Dendritic cell treated with granulocyte-macrophage colony-stimulating factor and Interleukin-4, amounts not matched to agents 40 ng/mL and 50 ng/mL, for 4 days (primary cell): ENCODE data around the gene KCNMA1.

Experiments used
- H3K27ac Mint-ChIP-seq: one replicate; pipeline ENCODE4 v1.8.0; 2022; ENCODE audit warnings: mild to moderate bottlenecking, mixed read lengths
- H3K27me3 Mint-ChIP-seq: one replicate; pipeline ENCODE4 v1.8.0; 2022; ENCODE audit warnings: mild to moderate bottlenecking, mixed read lengths
- H3K36me3 Mint-ChIP-seq: one replicate; pipeline ENCODE4 v1.8.0; 2022; ENCODE audit warnings: low read depth, mixed read lengths
- H3K4me1 Mint-ChIP-seq: one replicate; pipeline ENCODE4 v1.8.0; 2022; ENCODE audit warnings: low read depth, mixed read lengths
- H3K4me3 Mint-ChIP-seq: one replicate; pipeline ENCODE4 v1.8.0; 2022; ENCODE audit warnings: mild to moderate bottlenecking, moderate library complexity, mixed read lengths
- H3K9me3 Mint-ChIP-seq: one replicate; pipeline ENCODE4 v1.8.0; 2022; ENCODE audit warnings: mixed read lengths
- intact Hi-C: fragments of 100-400 bp; cut with micrococcal nuclease; formaldehyde crosslinking; loops from one replicate; pipeline ENCODE4 v1.15.0; 2022

KCNMA1 gene

GRCh38 chr10:77191324-77192049, 446.1 kb downstream of the KCNMA1 start:
- Mint-ChIP-seq H3K4me3 (no peak overlapping the region), H3K4me1 (no peaks in the 10 kb centered on the region), H3K27me3 (peaks cover 2% of the 10 kb centered on the region), H3K27ac (no peak overlapping the region), H3K36me3 (no peaks in the 10 kb centered on the region), H3K9me3 (no peaks in the 10 kb centered on the region)
- intact Hi-C loops: no loop called here

GRCh38 chr10:77190291-77190690, 447.3 kb downstream of the KCNMA1 start:
- intact Hi-C loops: no loop called here
- peaks cover 2% of the 10 kb centered on the region for H3K27me3 Mint-ChIP-seq
- H3K9me3 Mint-ChIP-seq: no peaks in the 10 kb centered on the region
- no peaks in the 10 kb centered on the region for H3K4me1 Mint-ChIP-seq
- no peak overlapping the region for H3K4me3 Mint-ChIP-seq
- H3K36me3 Mint-ChIP-seq: no peaks in the 10 kb centered on the region
- no peak overlapping the region for H3K27ac Mint-ChIP-seq

GRCh38 chr10:77189520-77189919, 448.1 kb downstream of the KCNMA1 start:
- H3K9me3 Mint-ChIP-seq: no peaks in the 10 kb centered on the region
- H3K27ac Mint-ChIP-seq: no peak overlapping the region
- peaks cover 2% of the 10 kb centered on the region for H3K27me3 Mint-ChIP-seq
- no peaks in the 10 kb centered on the region for H3K36me3 Mint-ChIP-seq
- H3K4me1 Mint-ChIP-seq: no peaks in the 10 kb centered on the region
- intact Hi-C loops: no loop called here
- H3K4me3 Mint-ChIP-seq: no peak overlapping the region

- H3K27me3 Mint-ChIP-seq: peaks cover 2% of the 10 kb centered on the region
These were observed 448.5 kb downstream of the KCNMA1 start for GRCh38 chr10:77189075-77189474.

GRCh38 chr10:77188521-77188920, 449.1 kb downstream of the KCNMA1 start:
- Mint-ChIP-seq H3K4me1 (no peaks in the 10 kb centered on the region), H3K36me3 (no peaks in the 10 kb centered on the region), H3K27ac (no peak overlapping the region), H3K9me3 (no peaks in the 10 kb centered on the region), H3K27me3 (peaks cover 2% of the 10 kb centered on the region), H3K4me3 (no peak overlapping the region)
- intact Hi-C loops: no loop called here

More at GRCh38 chr10:77189075-77189474, 448.5 kb downstream of the KCNMA1 start:
- no peak overlapping the region for H3K4me3 Mint-ChIP-seq
- no peak overlapping the region for H3K27ac Mint-ChIP-seq
- no peaks in the 10 kb centered on the region for H3K36me3 Mint-ChIP-seq
- no peaks in the 10 kb centered on the region for H3K4me1 Mint-ChIP-seq
- H3K9me3 Mint-ChIP-seq: no peaks in the 10 kb centered on the region
- intact Hi-C loops: no loop called here

GRCh38 chr10:77188000-77188395, 449.6 kb downstream of the KCNMA1 start:
- no peaks in the 10 kb centered on the region for H3K9me3 Mint-ChIP-seq
- intact Hi-C loops: no loop called here

GRCh38 chr10:77187376-77187999, 450.1 kb downstream of the KCNMA1 start:
- H3K36me3 Mint-ChIP-seq: no peaks in the 10 kb centered on the region

More at GRCh38 chr10:77188000-77188395, 449.6 kb downstream of the KCNMA1 start:
- no peaks in the 10 kb centered on the region for H3K4me1 Mint-ChIP-seq
- no peak overlapping the region for H3K4me3 Mint-ChIP-seq
- no peak overlapping the region for H3K27ac Mint-ChIP-seq
- no peaks in the 10 kb centered on the region for H3K36me3 Mint-ChIP-seq
- H3K27me3 Mint-ChIP-seq: peaks cover 2% of the 10 kb centered on the region

GRCh38 chr10:77186936-77187335, 450.7 kb downstream of the KCNMA1 start:
- intact Hi-C loops: no loop called here
- H3K4me1 Mint-ChIP-seq: no peaks in the 10 kb centered on the region
- H3K9me3 Mint-ChIP-seq: no peaks in the 10 kb centered on the region
- H3K36me3 Mint-ChIP-seq: no peaks in the 10 kb centered on the region
- peaks cover 2% of the 10 kb centered on the region for H3K27me3 Mint-ChIP-seq
- H3K27ac Mint-ChIP-seq: no peak overlapping the region
- no peak overlapping the region for H3K4me3 Mint-ChIP-seq

More at GRCh38 chr10:77187376-77187999, 450.1 kb downstream of the KCNMA1 start:
- no peaks in the 10 kb centered on the region for H3K4me1 Mint-ChIP-seq
- H3K27ac Mint-ChIP-seq: no peak overlapping the region
- H3K4me3 Mint-ChIP-seq: no peak overlapping the region
- intact Hi-C loops: no loop called here
- no peaks in the 10 kb centered on the region for H3K9me3 Mint-ChIP-seq
- peaks cover 2% of the 10 kb centered on the region for H3K27me3 Mint-ChIP-seq

GRCh38 chr10:77185696-77186095, 451.9 kb downstream of the KCNMA1 start:
- Mint-ChIP-seq H3K27ac (no peak overlapping the region), H3K27me3 (peaks cover 2% of the 10 kb centered on the region), H3K36me3 (no peaks in the 10 kb centered on the region), H3K4me3 (no peak overlapping the region), H3K9me3 (no peaks in the 10 kb centered on the region), H3K4me1 (no peaks in the 10 kb centered on the region)
- intact Hi-C loops: no loop called here

GRCh38 chr10:77182803-77183202, 454.8 kb downstream of the KCNMA1 start:
- intact Hi-C loops: no loop called here
- Mint-ChIP-seq H3K4me1 (no peaks in the 10 kb centered on the region), H3K9me3 (no peaks in the 10 kb centered on the region), H3K27me3 (peaks cover 6% of the 10 kb centered on the region), H3K27ac (no peak overlapping the region), H3K36me3 (no peaks in the 10 kb centered on the region), H3K4me3 (no peak overlapping the region)

GRCh38 chr10:77180794-77181193, 456.8 kb downstream of the KCNMA1 start:
- H3K27ac Mint-ChIP-seq: no peak overlapping the region
- no peaks in the 10 kb centered on the region for H3K9me3 Mint-ChIP-seq
- no peaks in the 10 kb centered on the region for H3K4me1 Mint-ChIP-seq
- no peak overlapping the region for H3K4me3 Mint-ChIP-seq
- intact Hi-C loops: no loop called here
- no peaks in the 10 kb centered on the region for H3K36me3 Mint-ChIP-seq
- peaks cover 4% of the 10 kb centered on the region for H3K27me3 Mint-ChIP-seq

- H3K4me3 Mint-ChIP-seq: no peak overlapping the region
- H3K4me1 Mint-ChIP-seq: no peaks in the 10 kb centered on the region
- H3K27me3 Mint-ChIP-seq: peaks cover 4% of the 10 kb centered on the region
- H3K9me3 Mint-ChIP-seq: no peaks in the 10 kb centered on the region
- H3K36me3 Mint-ChIP-seq: no peaks in the 10 kb centered on the region
- no peak overlapping the region for H3K27ac Mint-ChIP-seq
- intact Hi-C loops: no loop called here
These were observed 457.5 kb downstream of the KCNMA1 start for GRCh38 chr10:77180104-77180503.

- H3K27me3 Mint-ChIP-seq: peaks cover 4% of the 10 kb centered on the region
- intact Hi-C loops: no loop called here
- H3K27ac Mint-ChIP-seq: no peak overlapping the region
- no peaks in the 10 kb centered on the region for H3K9me3 Mint-ChIP-seq
- H3K4me1 Mint-ChIP-seq: no peaks in the 10 kb centered on the region
- no peaks in the 10 kb centered on the region for H3K36me3 Mint-ChIP-seq
- no peak overlapping the region for H3K4me3 Mint-ChIP-seq
These were observed 458.5 kb downstream of the KCNMA1 start for GRCh38 chr10:77179015-77179695.

- Mint-ChIP-seq H3K27me3 (peaks cover 4% of the 10 kb centered on the region), H3K4me3 (no peak overlapping the region), H3K4me1 (no peaks in the 10 kb centered on the region), H3K9me3 (no peaks in the 10 kb centered on the region), H3K36me3 (no peaks in the 10 kb centered on the region), H3K27ac (no peak overlapping the region)
- intact Hi-C loops: no loop called here
These were observed 460.0 kb downstream of the KCNMA1 start for GRCh38 chr10:77177589-77177988.
